Endothelial cell of umbilical vein (primary cell): ENCODE measurements around the gene EGFL7. TPM values are rescaled to one million over a fixed set of nuclear protein-coding genes. Genes with fewer than 3 reads are reported as not detected.

Experiments used
- BruUV-seq: library from RNA; stranded (reverse); fragments of 400-500 nt; replicated peaks from 2 replicates; lab custom pipeline; 2021; lab: Mats Ljungman, UMichigan
- CTCF ChIA-PET: fragments of 300-600, 350-600 bp; sonication (Branson Sonifier 250); formaldehyde crosslinking; loops from one replicate; lab custom pipeline; 2021; ENCODE audit warnings: antibody characterized with exemption, inconsistent platforms; lab: Charles Lee
- POLR2A ChIA-PET: fragments of 300-600, 350-600 bp; sonication (Branson Sonifier 250); formaldehyde crosslinking; loops from one replicate; lab custom pipeline; 2021; ENCODE audit warnings: antibody characterized with exemption, inconsistent platforms; lab: Charles Lee
- DNase-seq: peaks from one replicate; pipeline ENCODE4 v3.0.0-alpha.2; 2011; ENCODE audit warnings: low read depth, low spot score
- FAIRE-seq: peaks from 2 replicates; lab custom pipeline; 2011; peaks lifted over from hg19 to GRCh38; lab: Jason Lieb, UNC
- H2AFZ ChIP-seq: 2 replicates; pipeline ENCODE4 v1.6.0; 2012; ENCODE audit warnings: low read depth, low read length, control low read depth, inconsistent platforms
- H3K27ac ChIP-seq: 2 replicates; pipeline ENCODE4 v1.5.1; 2011; ENCODE audit warnings: low read depth, mild to moderate bottlenecking, control low read depth, low read length, moderate library complexity; ENCODE audit not compliant: insufficient read depth
- H3K27me3 ChIP-seq, 2 experiments: 2 replicates each; pipeline versions ENCODE4 v1.6.0 to v1.6.1; 2011; ENCODE audit warnings: low read length in 2 of 2, mixed read lengths in 1 of 2; ENCODE audit not compliant: control insufficient read depth in 2 of 2, insufficient read depth in 2 of 2
- H3K36me3 ChIP-seq, 2 experiments: 2 replicates in 1 of 2; 3 replicates in 1 of 2; pipeline ENCODE4 v1.5.1; 2011; ENCODE audit warnings: low read length in 2 of 2, mild to moderate bottlenecking in 1 of 2, moderate library complexity in 1 of 2; ENCODE audit not compliant: control insufficient read depth in 2 of 2, insufficient read depth in 2 of 2; ENCODE audit errors: extremely low read depth in 1 of 2
- H3K4me1 ChIP-seq: 3 replicates; pipeline ENCODE4 v1.5.1; 2011; ENCODE audit warnings: mild to moderate bottlenecking, low read length; ENCODE audit not compliant: control insufficient read depth, insufficient read depth; ENCODE audit errors: extremely low read depth
- H3K4me2 ChIP-seq: 2 replicates; pipeline ENCODE4 v1.6.1; 2011; ENCODE audit warnings: low read length, control low read depth, mixed read lengths; ENCODE audit not compliant: insufficient read depth
- H3K4me3 ChIP-seq, 3 experiments: fragments of 200-600 bp in 1 of 3; sonication (generic), shearing (Covaris generic) in 1 of 3; replicated peaks in 1 of 3; 2 replicates each; pipeline ENCODE4 v1.5.1; 2011 to 2016; ENCODE audit warnings: control low read depth in 3 of 3, low read length in 3 of 3, mild to moderate bottlenecking in 2 of 3, inconsistent platforms in 1 of 3, low read depth in 1 of 3, moderate library complexity in 1 of 3; ENCODE audit not compliant: insufficient read depth in 1 of 3
- H3K79me2 ChIP-seq: 2 replicates; pipeline ENCODE4 v1.6.0; 2012; ENCODE audit warnings: low read length, inconsistent platforms; ENCODE audit not compliant: control insufficient read depth, insufficient read depth
- H3K9ac ChIP-seq: replicated peaks from 2 replicates; pipeline ENCODE3; 2011; ENCODE audit warnings: low read length, control low read depth; ENCODE audit not compliant: insufficient read depth; ENCODE audit errors: extremely low read depth
- H3K9me1 ChIP-seq: replicated peaks from 3 replicates; pipeline ENCODE4 v1.6.0; 2011; ENCODE audit warnings: mild to moderate bottlenecking, low read length; ENCODE audit not compliant: control insufficient read depth, insufficient read depth; ENCODE audit errors: extremely low read depth
- H3K9me3 ChIP-seq: replicated peaks from 2 replicates; pipeline ENCODE4 v1.5.1; 2012; ENCODE audit warnings: low read length, inconsistent platforms; ENCODE audit not compliant: control insufficient read depth, insufficient read depth
- H4K20me1 ChIP-seq: replicated peaks from 2 replicates; pipeline ENCODE3; 2011; ENCODE audit warnings: mild to moderate bottlenecking, low read length; ENCODE audit not compliant: control insufficient read depth, insufficient read depth; ENCODE audit errors: extremely low read depth
- CTCF ChIP-seq, 2 donors: IDR thresholded peaks; 1 replicate in 1 of 2; 2 replicates in 1 of 2; pipeline ENCODE4 v1.5.1; 2011; ENCODE audit warnings: low read length in 2 of 2, mild to moderate bottlenecking in 2 of 2, moderate library complexity in 2 of 2, control low read depth in 1 of 2, inconsistent platforms in 1 of 2, low read depth in 1 of 2; ENCODE audit not compliant: insufficient read depth in 1 of 2; ENCODE audit errors: extremely low read depth in 1 of 2
- EZH2 ChIP-seq: IDR thresholded peaks from 2 replicates; pipeline ENCODE4 v1.6.1; 2012; ENCODE audit warnings: borderline replicate concordance, low read depth, mild to moderate bottlenecking, moderate library complexity, low read length, inconsistent platforms; ENCODE audit not compliant: severe bottlenecking
- FOS ChIP-seq: IDR thresholded peaks from 2 replicates; pipeline ENCODE4 v1.6.1; 2011; ENCODE audit warnings: mild to moderate bottlenecking, low read length, moderate library complexity, borderline replicate concordance; ENCODE audit not compliant: insufficient read depth
- GATA2 ChIP-seq: IDR thresholded peaks from 2 replicates; pipeline ENCODE4 v1.7.0; 2011; ENCODE audit warnings: low read depth, mild to moderate bottlenecking, moderate library complexity, mixed read lengths, low read length; ENCODE audit not compliant: insufficient read length, insufficient read depth
- JUN ChIP-seq: IDR thresholded peaks from 2 replicates; pipeline ENCODE4 v1.6.1; 2011; ENCODE audit warnings: borderline replicate concordance, low read depth; ENCODE audit not compliant: insufficient read length, insufficient read depth
- MAX ChIP-seq: IDR thresholded peaks from 2 replicates; pipeline ENCODE4 v1.6.1; 2011; ENCODE audit not compliant: insufficient read depth, insufficient read length
- MYC ChIP-seq: IDR thresholded peaks from one replicate; pipeline ENCODE4 v1.6.1; 2011; ENCODE audit warnings: mild to moderate bottlenecking, low read depth, low read length
- POLR2A ChIP-seq: IDR thresholded peaks from 2 replicates; pipeline ENCODE4 v1.6.1; 2012; ENCODE audit warnings: low read depth, mild to moderate bottlenecking, control low read depth, low read length
- POLR2AphosphoS5 ChIP-seq: IDR thresholded peaks from 2 replicates; pipeline ENCODE4 v1.6.1; 2012; ENCODE audit warnings: low read depth, mild to moderate bottlenecking, control low read depth, low read length, moderate library complexity; ENCODE audit not compliant: insufficient read depth
- dilution Hi-C: fragments of 300-500 bp; cut with MboI; formaldehyde crosslinking; loops from one replicate; pipeline ENCODE4 v1.15.0; 2019; ENCODE audit warnings: low sequenced_read_pairs; ENCODE audit not compliant: extremely low pct_ligation_motif_present
- intact Hi-C: fragments of 100-400 bp; cut with micrococcal nuclease; formaldehyde crosslinking; loops from one replicate; pipeline ENCODE4 v1.10.0; 2022
- polyA plus RNA-seq, 4 experiments: library from polyadenylated mRNA; depleted of rRNA in 3 of 4; stranded (reverse) in 3 of 4; unstranded in 1 of 4; fragments of >200 nt; gene quantifications; 2 replicates each; pipeline versions ENCODE4 v1.2.1 to v1.2.3, GENCODE V29; 2011 to 2012; ENCODE audit warnings: missing spikeins in 1 of 4
- total RNA-seq: library from RNA; stranded (reverse); gene quantifications from 2 replicates; pipeline ENCODE4 v1.2.3, GENCODE V29; 2021

EGFL7 gene
- total and polyA plus RNA-seq, 2 donors (not counting 3 experiments of a cell fraction or from before 2014, with no cell fraction given), result 1,043 to 1,377 TPM

- TF ChIP-seq POLR2AphosphoS5 (no peak), FOS (no peak), GATA2 (no peak), EZH2 (no peak), JUN (no peak), CTCF (IDR thresholded peaks at IDR 0.05; ENCODE audit: extremely low read depth in 1 of 2, insufficient read depth in 1 of 2, low read depth in 1 of 2, low read length in 2 of 2) (no peak), POLR2A (no peak), MYC (no peak), MAX (no peak)
- peaks cover 53% of the 10 kb centered on the region for H3K4me1 ChIP-seq
- H3K9me3 ChIP-seq, result no peaks in the 10 kb centered on the region
- H3K4me2 ChIP-seq, result no peak overlapping the region
- POLR2A ChIA-PET, result interaction anchor here (10.7 kb wide), 1 partner anchor 15 kb away, joined by 161 read pairs; the partner anchor contains the start of gene EGFL7
- FAIRE-seq (no peak), DNase-seq (no peak)
- CTCF ChIA-PET, result no interaction called here
- H3K9me1 ChIP-seq, result no peaks in the 10 kb centered on the region
- no peak overlapping the region for H3K9ac ChIP-seq
- intact Hi-C loops, result no loop called here
- no peak overlapping the region for H3K27ac ChIP-seq
- no peaks in the 10 kb centered on the region for H3K27me3 ChIP-seq
- peaks cover 11% of the 10 kb centered on the region for H3K79me2 ChIP-seq
- H3K4me3 ChIP-seq, result no peak overlapping the region
- no TSS peak for BruUV-seq
- no peak overlapping the region for H2AFZ ChIP-seq
- no peaks in the 10 kb centered on the region for H3K36me3 ChIP-seq
- no peaks in the 10 kb centered on the region for H4K20me1 ChIP-seq
- dilution Hi-C loops, result no loop called here
Observed at GRCh38 chr9:136650648-136651047, 12.1 kb upstream of the EGFL7 start.
